Sciatic nerve (tissue), 2 donors: ENCODE data around the gene XXYLT1. TPM values are rescaled to one million over a fixed set of nuclear protein-coding genes. Genes with fewer than 3 reads are reported as not detected.

Source experiments
- ATAC-seq: fragments of 200-7000 bp; cut with Tn5 transposase; one replicate; pipeline ENCODE4 v1.9.1; 2020; ENCODE audit warnings: mild to moderate bottlenecking, moderate library complexity
- DNase-seq: peaks from one replicate; pipeline ENCODE4 v3.0.0-alpha.2; 2020; ENCODE audit warnings: low spot score
- intact Hi-C: fragments of 100-400 bp; cut with DNase I; formaldehyde crosslinking; loops from one replicate; pipeline ENCODE4 v1.14.2; 2022
- total RNA-seq: library from RNA; stranded (reverse); fragmentation: NEBNext Ultra II Directional; extraction: Animal tissue kit (Norgen Biotek cat#: 25700); gene quantifications from one replicate; pipeline ENCODE4 v1.2.1, GENCODE V29; 2021
- donor health status: DM: no; HTN: no; CAD: no.
- donor health status: DM: no; HTN: no; CAD: no.

The XXYLT1 gene
- total RNA-seq, 1 donor from 2014 or later = 11.0 TPM

DNA sequence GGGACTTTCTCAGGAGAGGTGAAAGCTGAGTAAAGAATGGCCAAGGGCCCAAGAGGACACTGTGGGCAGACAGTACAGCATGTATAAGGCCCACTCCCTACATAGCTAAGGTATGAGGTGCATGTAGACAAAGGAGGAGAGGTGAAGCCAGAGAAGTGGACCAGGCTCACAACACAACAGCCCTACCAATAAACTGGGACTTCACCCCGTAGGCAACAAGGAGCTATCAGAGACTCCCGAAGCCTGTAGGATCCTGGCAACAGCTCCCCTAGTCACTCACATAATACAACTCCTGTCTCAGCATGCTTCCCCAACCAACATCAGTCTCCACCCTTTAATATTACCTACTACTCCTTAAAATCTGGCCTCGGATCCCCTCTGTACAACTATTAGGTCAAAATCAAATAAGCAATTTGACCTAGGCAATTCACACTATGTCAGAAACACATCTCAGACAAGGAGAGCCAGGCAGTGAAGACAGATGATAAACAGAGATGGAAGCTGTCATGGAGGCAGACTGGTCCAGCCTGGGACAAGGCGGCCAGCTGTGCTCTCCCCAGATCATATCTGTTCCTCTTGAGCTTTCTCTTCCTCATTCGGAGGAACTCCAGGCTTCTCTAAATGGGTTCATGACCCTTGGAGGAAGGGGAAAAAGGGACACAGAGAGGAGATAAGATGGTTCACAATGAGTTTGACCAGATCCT, 1.4 kb downstream of the XXYLT1 start:
- ATAC-seq (no peak), DNase-seq (no peak)
- intact Hi-C loops = loop anchor here (10.0 kb wide), 1 partner anchor 255 kb away; no protein-coding TSS in a partner anchor

DNA sequence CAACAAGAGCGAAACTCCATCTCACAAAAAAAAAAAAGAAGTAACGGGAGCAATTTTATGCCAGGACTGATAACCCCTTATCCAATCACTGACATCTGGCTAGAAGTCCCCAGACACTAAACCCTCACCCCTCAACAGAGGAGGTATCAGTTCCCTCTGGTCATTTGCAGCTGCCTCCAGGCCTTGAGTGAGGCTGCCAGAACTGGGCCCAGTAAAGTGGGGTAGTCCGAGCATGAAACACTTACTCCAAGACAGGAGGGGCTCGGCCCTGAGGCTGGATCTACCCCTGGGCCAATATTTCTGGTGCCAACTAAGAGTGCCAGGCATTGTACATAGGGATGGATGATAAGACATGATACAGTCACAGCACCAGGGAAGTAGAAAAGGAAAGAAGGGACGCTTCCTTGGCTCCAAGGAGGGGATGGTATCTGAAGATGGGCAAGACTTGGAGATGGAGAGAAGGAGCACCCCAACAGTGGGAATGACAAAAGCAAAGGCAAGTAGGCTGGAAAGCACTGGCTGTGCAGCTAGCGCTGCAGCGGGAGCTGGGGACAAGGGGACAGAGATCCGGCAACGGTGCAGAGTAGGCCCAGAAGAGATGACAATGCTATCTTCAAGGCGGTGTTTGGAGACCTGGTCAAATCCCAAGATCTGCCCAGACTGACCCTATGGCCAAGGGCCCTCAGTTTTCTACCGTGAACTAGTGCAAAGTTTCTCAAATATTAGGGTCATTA, 2.2 kb downstream of the XXYLT1 start:
- intact Hi-C loops = no loop called here
- no peak for ATAC-seq
- DNase-seq = no peak

- intact Hi-C loops = no loop called here
- ATAC-seq = no peak
These were observed 3.9 kb downstream of the XXYLT1 start for GRCh38 chr3:195267096-195267495.

DNA sequence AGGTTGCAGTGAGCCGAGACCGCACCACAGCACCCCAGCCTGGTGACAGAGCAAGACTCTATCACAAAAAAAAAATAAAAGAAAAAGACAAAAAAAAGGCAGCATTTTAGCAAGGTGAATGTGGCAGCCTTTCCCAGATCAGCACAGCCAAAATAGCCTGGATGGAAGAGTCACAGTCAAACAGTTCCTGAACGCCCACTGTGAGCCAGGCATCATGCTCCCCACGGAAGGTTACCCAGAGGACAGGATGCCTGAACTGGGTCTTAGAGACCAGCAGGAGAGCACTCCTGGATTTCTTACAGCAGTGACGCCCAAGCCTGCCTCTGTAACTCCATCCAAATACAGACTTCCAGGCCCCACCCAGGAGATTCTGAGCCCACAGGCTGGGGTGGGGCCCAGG, 4.5 kb downstream of the XXYLT1 start:
- intact Hi-C loops = no loop called here

More at GRCh38 chr3:195267096-195267495, 3.9 kb downstream of the XXYLT1 start:
- DNase-seq = no peak

DNA sequence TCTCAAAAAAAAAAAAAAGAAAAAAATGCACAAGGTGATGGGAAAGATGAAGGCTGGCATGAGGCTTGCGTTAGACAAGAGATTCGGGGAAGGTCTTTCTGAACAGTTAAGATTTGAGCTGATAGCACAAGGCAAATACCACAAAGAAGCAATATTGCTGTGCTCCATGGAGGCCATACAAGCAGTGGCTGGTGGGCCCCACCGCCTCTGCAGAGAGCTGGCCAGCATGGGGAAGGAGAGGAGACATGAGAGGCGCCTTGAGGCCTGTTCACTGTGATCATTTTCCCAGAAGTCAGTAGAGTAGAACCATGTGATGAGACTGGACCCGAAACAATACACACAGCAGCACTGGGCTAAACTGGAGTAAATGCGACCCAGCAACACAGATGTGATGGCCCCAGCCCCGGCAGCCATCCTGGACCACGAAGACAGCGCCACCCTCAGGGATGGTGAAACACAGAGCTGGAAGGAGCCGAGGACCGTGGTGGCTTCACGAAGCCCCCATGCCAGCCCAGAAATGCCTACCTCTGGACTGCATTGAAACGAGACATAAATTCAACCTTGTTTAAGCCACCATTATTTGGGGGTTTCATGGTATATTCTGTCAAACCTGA, 5.5 kb downstream of the XXYLT1 start:
- intact Hi-C loops = no loop called here
- ATAC-seq = no peak
- DNase-seq = no peak

More for the DNA sequence above, 4.5 kb downstream of the XXYLT1 start:
- DNase-seq (no peak), ATAC-seq (no peak)

GRCh38 chr3:195263925-195264600, 6.9 kb downstream of the XXYLT1 start:
- DNase-seq = no peak
- intact Hi-C loops = no loop called here
- no peak for ATAC-seq

- DNase-seq (no peak), ATAC-seq (no peak)
- intact Hi-C loops = no loop called here
These were observed 7.6 kb downstream of the XXYLT1 start for GRCh38 chr3:195263193-195263924.

GRCh38 chr3:195261925-195262324, 9.0 kb downstream of the XXYLT1 start:
- ATAC-seq (no peak), DNase-seq (no peak)
- intact Hi-C loops = no loop called here

DNA sequence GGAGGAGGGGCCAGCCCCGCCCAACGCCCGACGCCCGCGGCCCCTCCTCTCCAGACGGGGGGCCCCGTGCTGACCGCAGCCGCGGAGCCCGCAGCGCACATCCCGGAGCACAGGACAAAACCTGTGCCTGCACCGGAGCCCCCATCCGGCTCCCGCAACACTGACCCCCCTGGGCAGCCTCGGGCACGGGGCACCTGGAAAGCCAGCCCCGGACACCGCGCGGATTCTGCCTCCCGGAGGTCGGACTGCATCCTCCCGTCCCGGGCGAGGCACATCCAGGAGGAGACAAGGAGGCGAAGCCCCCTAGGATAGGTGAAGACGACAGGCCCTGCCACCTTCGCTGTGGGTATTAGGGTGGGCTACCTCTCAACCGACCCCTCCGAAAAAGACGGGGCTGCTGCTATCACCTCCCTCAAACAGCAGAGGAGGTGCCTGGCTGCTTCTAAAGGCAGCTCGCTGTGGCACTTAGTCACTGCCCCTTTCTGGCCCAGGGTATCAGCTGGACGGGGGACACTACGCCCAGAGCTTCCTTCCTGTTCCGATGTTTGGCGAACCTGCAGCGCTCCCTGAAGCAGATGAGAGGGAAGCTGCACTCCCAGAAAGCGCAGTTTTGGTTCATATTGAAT, 10.6 kb downstream of the XXYLT1 start:
- peak; percentile 78 for DNase-seq
- intact Hi-C loops = no loop called here
- ATAC-seq = peak; percentile 72

DNA sequence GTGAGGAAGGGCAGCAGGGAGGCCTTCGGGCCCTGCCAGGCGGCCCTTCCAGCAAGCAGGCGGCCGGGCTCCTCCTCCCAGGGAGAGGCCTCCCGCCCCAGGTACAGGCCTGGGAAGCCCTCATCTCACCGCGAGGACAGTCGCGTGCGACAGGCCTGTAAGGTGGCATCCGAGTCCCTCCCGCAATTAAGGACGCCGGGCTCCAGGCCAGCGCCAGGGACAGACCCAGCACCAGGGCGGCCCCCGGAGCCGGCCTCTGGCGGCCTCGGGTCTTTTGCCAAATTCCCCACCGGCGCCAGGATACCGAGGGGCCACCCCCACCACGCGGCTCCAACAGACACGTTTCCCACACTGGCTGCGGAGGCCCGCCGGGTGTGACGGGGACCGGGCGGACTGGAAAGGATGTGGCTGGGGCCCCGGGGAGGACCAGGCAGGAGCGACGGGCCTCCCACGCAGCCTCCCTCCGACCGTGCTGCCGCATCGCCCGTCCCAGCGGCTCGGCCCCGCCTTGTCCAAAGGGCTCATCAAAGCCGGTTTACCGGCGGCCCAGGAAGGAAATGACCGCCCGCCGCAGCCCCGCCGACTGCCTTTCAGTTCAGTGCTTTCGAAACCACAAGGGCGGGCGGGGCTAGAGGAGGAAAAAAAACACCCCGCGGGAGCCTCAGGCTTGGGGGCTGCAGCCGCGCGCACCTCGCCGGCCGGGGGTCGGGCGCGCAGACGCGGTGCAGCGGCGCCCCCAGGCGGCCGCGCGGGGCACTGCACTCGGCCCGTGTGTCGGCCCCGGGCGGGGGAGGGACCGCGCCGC, 11.3 kb downstream of the XXYLT1 start:
- ATAC-seq = peak; percentile 88
- DNase-seq = peak; percentile 93
- intact Hi-C loops = loop anchor here (5.0 to 10.0 kb wide), 3 partner anchors 145 to 587 kb away; partner anchors contain the start of genes FAM43A and LSG1

DNA sequence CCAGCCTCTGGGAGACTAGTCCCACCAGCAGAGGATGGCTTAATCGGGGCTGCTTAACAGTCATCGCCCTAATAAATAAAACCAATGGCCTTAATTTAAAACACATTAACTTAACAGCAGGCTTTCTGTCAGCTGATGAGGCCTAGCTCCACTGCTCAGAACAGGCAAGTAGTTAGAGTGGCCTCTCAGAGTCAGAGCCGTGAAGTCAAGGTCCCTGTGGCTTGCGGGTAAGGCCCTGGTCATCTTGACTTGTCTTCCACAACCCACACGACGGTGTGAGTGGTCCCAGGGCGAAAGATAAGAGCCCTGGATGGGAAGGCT, 11.8 kb downstream of the XXYLT1 start:
- intact Hi-C loops = loop anchor here (5.0 to 10.0 kb wide), 3 partner anchors 144 to 587 kb away; partner anchors contain the start of genes FAM43A and LSG1
- ATAC-seq = peak; percentile 16
- no peak for DNase-seq

GRCh38 chr3:195258449-195259153, 12.4 kb downstream of the XXYLT1 start:
- intact Hi-C loops = loop anchor here (5.0 to 10.0 kb wide), 3 partner anchors 144 to 586 kb away; partner anchors contain the start of genes FAM43A and LSG1
- ATAC-seq (no peak), DNase-seq (no peak)

GRCh38 chr3:195257454-195258448, 13.2 kb downstream of the XXYLT1 start:
- DNase-seq = no peak
- intact Hi-C loops = loop anchor here (5.0 to 10.0 kb wide), 3 partner anchors 143 to 585 kb away; partner anchors contain the start of genes FAM43A and LSG1
- ATAC-seq = no peak

GRCh38 chr3:195256639-195257453, 14.1 kb downstream of the XXYLT1 start:
- DNase-seq (no peak), ATAC-seq (no peak)
- intact Hi-C loops = loop anchor here (5.0 to 10.0 kb wide), 3 partner anchors 142 to 585 kb away; partner anchors contain the start of genes FAM43A and LSG1
